GM12891 (cell line): ENCODE data around the gene SHANK2.

Experiments used
- DNase-seq: peaks from one replicate; pipeline ENCODE4 v3.0.0; 2011; ENCODE audit warnings: low spot score; ENCODE audit not compliant: insufficient read length
- FAIRE-seq: peaks from 2 replicates; lab custom pipeline; 2011; peaks lifted over from hg19 to GRCh38; lab: Jason Lieb, UNC
- PAX5 ChIP-seq: IDR thresholded peaks from 2 replicates; pipeline ENCODE4 v1.6.1; 2011; ENCODE audit warnings: low read length, moderate library complexity, mild to moderate bottlenecking; ENCODE audit not compliant: insufficient read depth, severe bottlenecking
- POLR2A ChIP-seq: IDR thresholded peaks from 2 replicates; pipeline ENCODE4 v1.6.1; 2011; ENCODE audit warnings: low read depth, low read length, control low read depth
- POLR2AphosphoS5 ChIP-seq: IDR thresholded peaks from 2 replicates; pipeline ENCODE4 v1.6.1; 2011; ENCODE audit warnings: low read depth, low read length, control low read depth
- POU2F2 ChIP-seq: IDR thresholded peaks from 2 replicates; pipeline ENCODE4 v1.6.1; 2011; ENCODE audit warnings: low read depth, mild to moderate bottlenecking, control low read depth, low read length, moderate library complexity
- SPI1 ChIP-seq: IDR thresholded peaks from 2 replicates; pipeline ENCODE4 v1.6.1; 2011; ENCODE audit warnings: low read depth, low read length, control low read depth
- TAF1 ChIP-seq: IDR thresholded peaks from 2 replicates; pipeline ENCODE4 v1.6.1; 2011; ENCODE audit warnings: low read depth, low read length, control low read depth

The SHANK2 gene

GRCh38 chr11:71223671-71224660 is 28.4 kb downstream of the SHANK2 start:
- FAIRE-seq (no peak), DNase-seq (no peak)
- TF ChIP-seq PAX5 (no peak), POLR2AphosphoS5 (no peak), TAF1 (no peak), SPI1 (no peak), POLR2A (no peak), POU2F2 (no peak)

DNA sequence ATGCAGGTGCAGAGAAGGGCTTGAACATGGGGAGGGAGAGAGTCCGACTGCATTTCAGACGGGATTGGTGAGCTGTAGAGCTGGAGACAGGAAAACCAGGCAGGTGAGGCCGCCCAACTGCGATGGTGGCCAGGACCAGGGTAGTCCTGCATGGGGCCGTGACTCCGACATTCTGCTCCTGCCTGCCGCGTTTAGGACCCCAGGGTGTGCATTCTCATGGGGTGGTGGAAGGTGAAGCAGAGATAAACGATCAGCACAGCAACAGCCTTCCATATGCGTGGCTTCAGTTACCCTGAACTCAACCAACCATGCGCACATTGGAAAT is 29.3 kb downstream of the SHANK2 start:
- TF ChIP-seq POU2F2 (no peak), POLR2AphosphoS5 (no peak), TAF1 (no peak), SPI1 (no peak), PAX5 (no peak), POLR2A (no peak)
- DNase-seq (no peak), FAIRE-seq (no peak)

GRCh38 chr11:71222318-71223080 is 29.9 kb downstream of the SHANK2 start:
- DNase-seq (no peak), FAIRE-seq (no peak)
- no peak for TF ChIP-seq POU2F2
- no peak for TF ChIP-seq POLR2AphosphoS5
- no peak for TF ChIP-seq PAX5
- TF ChIP-seq SPI1 = no peak
- TF ChIP-seq TAF1 = no peak
- no peak for TF ChIP-seq POLR2A

DNA sequence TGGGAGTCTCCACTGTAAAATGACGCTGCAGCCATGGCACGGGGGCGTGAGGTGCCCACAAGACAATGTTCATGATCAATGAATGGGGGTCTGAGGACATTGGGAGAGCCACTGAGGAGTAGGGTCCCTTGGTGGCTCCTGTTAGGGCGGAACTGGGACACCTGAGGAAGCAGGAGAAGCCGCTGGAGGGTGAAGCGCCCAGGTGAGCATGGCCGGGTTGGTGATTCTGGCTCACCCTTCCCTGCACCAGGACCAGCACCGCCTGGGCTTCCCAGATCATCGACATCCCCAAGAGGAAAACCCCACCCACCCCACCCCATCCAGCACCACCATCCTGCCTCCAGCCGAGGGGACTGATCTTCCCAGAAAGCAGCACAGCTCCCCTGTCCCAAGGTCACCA is 30.6 kb downstream of the SHANK2 start:
- DNase-seq (no peak), FAIRE-seq (no peak)
- TF ChIP-seq SPI1 (no peak), TAF1 (no peak), PAX5 (no peak), POU2F2 (no peak), POLR2AphosphoS5 (no peak), POLR2A (no peak)

DNA sequence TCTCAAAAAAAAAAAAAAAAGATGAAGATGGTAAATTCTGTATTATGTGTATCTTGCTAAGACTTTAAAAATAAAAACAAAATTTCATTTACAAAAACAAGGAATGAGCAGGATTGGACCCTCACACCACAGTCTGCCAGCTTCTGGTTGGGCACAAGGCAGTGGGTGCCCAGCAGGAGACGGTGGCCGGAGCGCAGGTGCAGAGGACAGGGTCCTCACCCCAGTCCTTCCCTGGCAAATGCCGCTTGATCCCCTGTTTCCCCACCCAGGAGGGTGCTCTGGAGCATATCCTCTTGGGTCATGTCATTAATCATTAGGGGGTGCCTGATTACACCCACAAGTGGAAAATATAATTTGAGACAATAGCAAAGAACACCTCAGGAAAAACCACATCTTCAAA is 31.2 kb downstream of the SHANK2 start:
- TF ChIP-seq SPI1 (no peak), POLR2A (no peak), PAX5 (no peak), POU2F2 (no peak)
- DNase-seq = no peak
- FAIRE-seq = no peak

DNA sequence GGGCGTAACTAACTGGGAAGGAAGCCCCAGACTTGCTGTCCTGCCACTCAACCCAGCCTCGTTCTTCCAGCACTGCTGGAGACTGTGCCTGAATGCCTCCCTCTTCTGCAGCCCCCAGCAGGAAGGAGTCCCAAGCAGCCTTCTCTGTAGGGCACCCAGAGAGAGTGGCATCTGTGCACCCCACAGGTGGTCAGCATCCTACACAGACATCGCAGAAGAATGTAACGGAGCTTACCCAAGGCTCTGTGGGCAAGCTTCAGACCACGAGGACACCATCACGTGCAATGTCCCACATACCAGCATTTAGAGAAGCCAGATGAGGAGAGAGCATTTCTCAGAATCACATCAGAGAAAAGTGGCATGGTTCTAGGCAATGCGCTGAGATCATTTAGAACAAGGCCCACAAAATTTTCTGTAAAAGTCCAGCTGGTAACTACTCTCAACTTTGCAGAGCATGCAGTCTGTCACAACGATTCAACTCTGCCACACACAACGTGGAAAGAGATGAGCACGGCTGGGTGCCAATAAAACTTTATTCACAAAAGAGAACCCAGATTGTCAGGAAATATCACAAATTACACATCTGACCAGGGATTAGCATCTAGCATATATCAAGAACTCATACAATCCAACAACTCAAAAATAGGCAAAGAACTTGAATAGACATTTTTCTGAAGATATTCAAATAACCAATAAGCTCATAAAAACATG is 33.4 kb downstream of the SHANK2 start:
- no peak for DNase-seq
- no peak for FAIRE-seq
- no peak for TF ChIP-seq TAF1
- no peak for TF ChIP-seq POLR2A
- TF ChIP-seq SPI1 = no peak

GRCh38 chr11:71215425-71215965 is 36.9 kb downstream of the SHANK2 start:
- no peak for FAIRE-seq
- TF ChIP-seq TAF1 (no peak), POLR2A (no peak), PAX5 (no peak), POLR2AphosphoS5 (no peak), POU2F2 (no peak), SPI1 (no peak)
- DNase-seq = no peak

GRCh38 chr11:71214553-71215424 is 37.6 kb downstream of the SHANK2 start:
- no peak for TF ChIP-seq POU2F2
- TF ChIP-seq PAX5 = no peak
- TF ChIP-seq SPI1 = no peak
- no peak for TF ChIP-seq TAF1
- no peak for TF ChIP-seq POLR2AphosphoS5
- no peak for DNase-seq
- FAIRE-seq = no peak
